Liver (tissue), 9 donors: Measurements from ENCODE around the gene BEGAIN. TPM values are rescaled to one million over a fixed set of nuclear protein-coding genes. Genes with fewer than 3 reads are reported as not detected.

Experiments
- DNase-seq: peaks from one replicate; pipeline ENCODE4 v3.0.0-alpha.2; 2017; ENCODE audit warnings: low spot score
- H3K27ac ChIP-seq, 2 donors: one replicate each; pipeline ENCODE4 v1.7.0; 2013; ENCODE audit warnings: inconsistent platforms in 2 of 2, low read length in 2 of 2, control low read depth in 1 of 2, low read depth in 1 of 2, mild to moderate bottlenecking in 1 of 2
- H3K27me3 ChIP-seq, 4 donors: one replicate each; pipeline versions ENCODE4 v1.6.1 to v1.7.0; 2013; ENCODE audit warnings: low read length in 3 of 4, inconsistent platforms in 1 of 4, mild to moderate bottlenecking in 1 of 4, moderate library complexity in 1 of 4; ENCODE audit not compliant: control insufficient read depth in 4 of 4, insufficient read depth in 4 of 4
- H3K36me3 ChIP-seq, 4 donors: one replicate each; pipeline versions ENCODE4 v1.6.1 to v1.7.0; 2013; ENCODE audit warnings: low read length in 3 of 4, mild to moderate bottlenecking in 3 of 4, low read depth in 1 of 4, moderate library complexity in 1 of 4; ENCODE audit not compliant: control insufficient read depth in 4 of 4, insufficient read depth in 3 of 4
- H3K4me1 ChIP-seq, 4 donors: one replicate each; pipeline versions ENCODE4 v1.6.1 to v1.7.0; 2013; ENCODE audit warnings: low read length in 3 of 4, mild to moderate bottlenecking in 3 of 4, moderate library complexity in 1 of 4; ENCODE audit not compliant: control insufficient read depth in 4 of 4, insufficient read depth in 4 of 4
- H3K4me3 ChIP-seq, 3 donors: one replicate each; pipeline versions ENCODE4 v1.6.1 to v1.7.0; 2013; ENCODE audit warnings: low read length in 3 of 3, control low read depth in 1 of 3, low read depth in 1 of 3, mild to moderate bottlenecking in 1 of 3
- H3K9ac ChIP-seq, 2 donors: one replicate each; pipeline ENCODE4 v1.7.0; 2013; ENCODE audit warnings: low read length in 2 of 2, mild to moderate bottlenecking in 2 of 2, moderate library complexity in 2 of 2, control low read depth in 1 of 2, low read depth in 1 of 2
- H3K9me3 ChIP-seq, 4 donors: one replicate each; pipeline versions ENCODE4 v1.6.1 to v1.7.0; 2013; ENCODE audit warnings: low read length in 3 of 4; ENCODE audit not compliant: control insufficient read depth in 4 of 4
- ATF3 ChIP-seq: IDR thresholded peaks from 2 replicates; pipeline ENCODE4 v1.6.1; 2016; ENCODE audit warnings: antibody characterized with exemption
- CTCF ChIP-seq: fragments of 150-350 bp; IDR thresholded peaks from 2 replicates; pipeline ENCODE4 v1.5.1; 2017; ENCODE audit warnings: improper control_type of control experiment, low read depth, low read length; ENCODE audit not compliant: missing input control
- FOXA1 ChIP-seq: IDR thresholded peaks from 2 replicates; pipeline ENCODE4 v1.6.1; 2016; ENCODE audit warnings: antibody characterized with exemption
- FOXA2 ChIP-seq: IDR thresholded peaks from 2 replicates; pipeline ENCODE4 v1.6.1; 2016; ENCODE audit warnings: antibody characterized with exemption
- GABPA ChIP-seq, 2 donors: IDR thresholded peaks in 1 of 2; conservative IDR thresholded peaks in 1 of 2; 2 replicates each; pipeline ENCODE4 v1.6.1; 2016; ENCODE audit warnings: antibody characterized with exemption in 2 of 2, mild to moderate bottlenecking in 1 of 2, moderate library complexity in 1 of 2
- HNF4A ChIP-seq, 2 donors: conservative IDR thresholded peaks; 2 replicates each; pipeline ENCODE4 v1.6.1; 2016; ENCODE audit warnings: antibody characterized with exemption in 2 of 2, mild to moderate bottlenecking in 2 of 2
- HNF4G ChIP-seq: IDR thresholded peaks from 2 replicates; pipeline ENCODE4 v1.6.1; 2016; ENCODE audit warnings: antibody characterized with exemption
- JUND ChIP-seq, 2 donors: IDR thresholded peaks; 2 replicates each; pipeline ENCODE4 v1.6.1; 2016; ENCODE audit warnings: antibody characterized with exemption in 2 of 2
- MAX ChIP-seq: IDR thresholded peaks from 2 replicates; pipeline ENCODE4 v1.6.1; 2016; ENCODE audit warnings: antibody characterized with exemption
- NR2F2 ChIP-seq: IDR thresholded peaks from 2 replicates; pipeline ENCODE4 v1.6.1; 2016; ENCODE audit warnings: antibody characterized with exemption
- RAD21 ChIP-seq, 2 donors: IDR thresholded peaks; 2 replicates each; pipeline ENCODE4 v1.6.1; 2016; ENCODE audit warnings: antibody characterized with exemption in 2 of 2, mild to moderate bottlenecking in 2 of 2
- REST ChIP-seq: IDR thresholded peaks from 2 replicates; pipeline ENCODE4 v1.6.1; 2016; ENCODE audit warnings: antibody characterized with exemption, mild to moderate bottlenecking
- RXRA ChIP-seq, 2 donors: IDR thresholded peaks; 2 replicates each; pipeline ENCODE4 v1.6.1; 2017 to 2018; ENCODE audit warnings: antibody characterized with exemption in 2 of 2, mild to moderate bottlenecking in 1 of 2
- SP1 ChIP-seq: IDR thresholded peaks from 2 replicates; pipeline ENCODE4 v1.6.1; 2018; ENCODE audit warnings: antibody characterized with exemption, mild to moderate bottlenecking
- TAF1 ChIP-seq: conservative IDR thresholded peaks from 2 replicates; pipeline ENCODE4 v1.6.1; 2016; ENCODE audit warnings: antibody characterized with exemption, mild to moderate bottlenecking
- YY1 ChIP-seq: IDR thresholded peaks from 2 replicates; pipeline ENCODE4 v1.6.1; 2016; ENCODE audit warnings: antibody characterized with exemption, mild to moderate bottlenecking
- ZBTB33 ChIP-seq: IDR thresholded peaks from 2 replicates; pipeline ENCODE4 v1.6.1; 2016; ENCODE audit warnings: antibody characterized with exemption
- WGBS: extraction: QIAGEN DNeasy Blood & Tissue Kit; methylation state at CpG from one replicate; pipeline ENCODE4 v1.1.7; 2013; 5-methylcytosine and 5-hydroxymethylcytosine counted together
- polyA plus RNA-seq, 2 donors: library from polyadenylated mRNA; stranded (reverse) in 1 of 2; unstranded in 1 of 2; fragments of 200-250 nt in 1 of 2; fragments of >200 nt in 1 of 2; fragmentation: Nextera tagmentation in 1 of 2; extraction: Ambion mirVana in 1 of 2; gene quantifications; one replicate each; pipeline versions ENCODE4 v1.2.1 to v1.2.3, GENCODE V29; 2013 to 2015
- total RNA-seq, 2 donors: library from RNA; depleted of rRNA; stranded (reverse); fragments of >200 nt; gene quantifications; one replicate each; pipeline ENCODE4 v1.2.3, GENCODE V29; 2014
- donor health status: healthy.
- donor health status: healthy.
- donor health status: healthy.
- donor health status: healthy.
- donor health status: healthy.

BEGAIN gene
- total and polyA plus RNA-seq, 4 donors: 0.11 to 1.9 (median 0.29) TPM

- no peaks in the 10 kb centered on the region for H3K9me3 ChIP-seq
- no peak for DNase-seq
- TF ChIP-seq GABPA (IDR thresholded peaks at IDR 0.05 in 1 of 2, conservative IDR thresholded peaks at IDR 0.05 in 1 of 2) (no peak), RXRA (IDR thresholded peaks at IDR 0.05) (no peak), HNF4G (no peak), CTCF (no peak), HNF4A (conservative IDR thresholded peaks at IDR 0.05) (no peak), SP1 (no peak), REST (no peak), FOXA1 (no peak), MAX (no peak), ZBTB33 (no peak), RAD21 (IDR thresholded peaks at IDR 0.05) (no peak), FOXA2 (no peak), NR2F2 (no peak), TAF1 (no peak), ATF3 (no peak)
Observed at GRCh38 chr14:100540141-100540925, 46.9 kb downstream of the BEGAIN start.

GRCh38 chr14:100539766-100540140 lies 47.5 kb downstream of the BEGAIN start:
- Histone ChIP-seq H3K4me1 (peaks cover 0 to 4% (median 3%) of the 10 kb centered on the region in 4 donors), H3K36me3 (no peaks in the 10 kb centered on the region), H3K9me3 (no peaks in the 10 kb centered on the region), H3K9ac (no peak overlapping the region), H3K27me3 (no peaks in the 10 kb centered on the region), H3K4me3 (no peak overlapping the region), H3K27ac (no peak overlapping the region)
- no peak for DNase-seq
- TF ChIP-seq TAF1 (no peak), ATF3 (no peak), YY1 (no peak), MAX (no peak), RXRA (IDR thresholded peaks at IDR 0.05) (no peak), GABPA (IDR thresholded peaks at IDR 0.05 in 1 of 2, conservative IDR thresholded peaks at IDR 0.05 in 1 of 2) (no peak), ZBTB33 (no peak), FOXA2 (no peak), FOXA1 (no peak), RAD21 (IDR thresholded peaks at IDR 0.05) (no peak), JUND (IDR thresholded peaks at IDR 0.05) (no peak)
- 90% methylated on average over 13 of the region's 13 CpGs for WGBS

More at GRCh38 chr14:100540141-100540925, 46.9 kb downstream of the BEGAIN start:
- Histone ChIP-seq H3K27me3 (no peaks in the 10 kb centered on the region), H3K9ac (no peak overlapping the region), H3K27ac (no peak overlapping the region), H3K4me1 (no peaks in the 10 kb centered on the region), H3K36me3 (no peaks in the 10 kb centered on the region), H3K4me3 (no peak overlapping the region)
- WGBS: 93% methylated on average over 28 of the region's 28 CpGs
